ENCODE data around the gene ZSWIM5.
A peak's percentile ranks its signal among the peaks of the same experiment; 100 is the strongest.
"Not testable (repeated sequence)": the region's sequence is repeated elsewhere in the genome, so short reads cannot be mapped to it uniquely, and the experiment has no call there.

ZSWIM5 gene

DNA sequence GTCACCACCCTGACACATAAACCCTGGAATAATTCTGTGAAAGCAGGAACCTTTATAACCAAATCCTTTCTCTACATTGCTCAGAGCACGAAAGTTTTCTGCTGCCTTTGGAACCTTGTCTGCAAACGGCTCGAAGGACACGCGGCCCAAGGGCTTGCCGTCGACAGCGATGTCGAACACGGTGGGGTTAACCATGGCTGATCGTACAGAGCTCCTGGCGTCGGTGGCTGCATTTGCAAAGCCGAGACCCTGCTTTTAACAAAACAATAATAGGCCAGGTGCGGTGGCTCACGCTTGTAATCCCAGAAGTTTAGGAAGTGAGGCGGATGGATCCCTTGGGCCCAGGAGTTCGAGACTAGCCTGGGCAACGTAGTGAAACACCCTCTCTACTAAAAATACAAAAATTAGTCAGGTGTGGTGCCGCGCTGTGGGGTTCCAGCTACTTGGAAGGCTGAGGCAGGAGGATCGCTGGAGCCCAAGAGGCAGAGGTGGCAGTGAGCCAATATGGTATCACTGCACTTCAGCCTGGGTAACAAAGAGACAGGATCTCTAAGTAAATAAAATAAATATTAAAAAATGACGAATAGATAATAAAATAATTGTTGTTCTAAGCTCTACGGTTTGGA lies 217.8 kb downstream of the ZSWIM5 start:
- TF ChIP-seq EZH2phosphoT487 (IDR thresholded peaks at IDR 0.05; ENCODE audit: low read length) (no peak), EZH2 (optimal IDR thresholded peaks at IDR 0.05; ENCODE audit: low read depth, low read length) (no peak)
- TF ChIP-seq, protein P1, sequence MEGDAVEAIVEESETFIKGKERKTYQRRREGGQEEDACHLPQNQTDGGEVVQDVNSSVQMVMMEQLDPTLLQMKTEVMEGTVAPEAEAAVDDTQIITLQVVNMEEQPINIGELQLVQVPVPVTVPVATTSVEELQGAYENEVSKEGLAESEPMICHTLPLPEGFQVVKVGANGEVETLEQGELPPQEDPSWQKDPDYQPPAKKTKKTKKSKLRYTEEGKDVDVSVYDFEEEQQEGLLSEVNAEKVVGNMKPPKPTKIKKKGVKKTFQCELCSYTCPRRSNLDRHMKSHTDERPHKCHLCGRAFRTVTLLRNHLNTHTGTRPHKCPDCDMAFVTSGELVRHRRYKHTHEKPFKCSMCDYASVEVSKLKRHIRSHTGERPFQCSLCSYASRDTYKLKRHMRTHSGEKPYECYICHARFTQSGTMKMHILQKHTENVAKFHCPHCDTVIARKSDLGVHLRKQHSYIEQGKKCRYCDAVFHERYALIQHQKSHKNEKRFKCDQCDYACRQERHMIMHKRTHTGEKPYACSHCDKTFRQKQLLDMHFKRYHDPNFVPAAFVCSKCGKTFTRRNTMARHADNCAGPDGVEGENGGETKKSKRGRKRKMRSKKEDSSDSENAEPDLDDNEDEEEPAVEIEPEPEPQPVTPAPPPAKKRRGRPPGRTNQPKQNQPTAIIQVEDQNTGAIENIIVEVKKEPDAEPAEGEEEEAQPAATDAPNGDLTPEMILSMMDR (IDR thresholded peaks at IDR 0.05; ENCODE audit: low read length) = no peak
- H2AFZ ChIP-seq (ENCODE audit: low read length) = no peak overlapping the region
- H3K9ac ChIP-seq (ENCODE audit: low read length) = no peak overlapping the region
- H3K4me3 ChIP-seq (ENCODE audit: low read length) = no peak overlapping the region
- H3K36me3 ChIP-seq (replicated peaks; ENCODE audit: insufficient read depth, low read length) = no peaks in the 10 kb centered on the region
- H3K9me2 ChIP-seq (replicated peaks; ENCODE audit: insufficient read depth, low read length) = no peaks in the 10 kb centered on the region
- peaks cover 7% of the 10 kb centered on the region for H3K4me1 ChIP-seq (ENCODE audit: low read length)
- H3K4me2 ChIP-seq (ENCODE audit: low read depth, low read length) = no peak overlapping the region
- DNase-seq = no peak
- H4K20me1 ChIP-seq (ENCODE audit: insufficient read depth, low read length) = no peaks in the 10 kb centered on the region
- H3F3A ChIP-seq (ENCODE audit: insufficient read depth, low read length) = no peaks in the 10 kb centered on the region
- no peaks in the 10 kb centered on the region for H3K9me3 ChIP-seq (replicated peaks; ENCODE audit: insufficient read depth, low read length)
- no peak overlapping the region for H3K27ac ChIP-seq (ENCODE audit: low read length)
- H3K27me3 ChIP-seq (replicated peaks; ENCODE audit: insufficient read depth, low read length) = no peaks in the 10 kb centered on the region
- peaks cover 20% of the 10 kb centered on the region for H3K79me2 ChIP-seq (ENCODE audit: low read length)

DNA sequence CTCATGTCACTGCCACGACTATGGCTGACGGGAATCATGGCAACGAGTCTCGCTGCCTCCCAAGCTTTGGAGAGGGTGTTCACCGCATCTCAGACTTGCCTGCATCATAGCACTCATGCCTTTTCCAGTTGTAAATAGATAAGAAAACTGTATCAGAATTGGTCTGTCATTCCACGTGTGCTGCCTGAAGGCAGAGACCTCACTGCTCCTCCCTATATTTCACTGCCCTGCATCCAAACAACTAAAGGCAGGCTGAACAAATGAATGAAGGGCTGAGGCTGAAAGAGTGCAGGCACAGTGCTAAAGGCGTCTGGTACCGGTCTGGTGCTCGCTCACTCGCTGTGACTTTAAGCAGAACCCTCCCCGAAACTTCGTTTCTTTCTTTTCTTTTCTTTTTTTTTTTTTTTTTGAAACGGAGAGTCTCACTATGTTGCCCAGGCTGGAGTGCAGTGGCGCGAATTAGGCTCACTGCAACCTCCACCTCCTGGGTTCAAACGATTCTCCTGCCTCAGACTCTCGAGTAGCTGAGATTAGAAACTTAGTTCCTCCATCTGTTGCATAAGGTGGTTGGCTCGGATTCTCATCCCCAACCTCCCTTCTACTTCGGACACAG lies 220.6 kb downstream of the ZSWIM5 start:
- H3K4me2 ChIP-seq (ENCODE audit: low read depth, low read length) = peak overlapping the region; percentile 97
- no peaks in the 10 kb centered on the region for H4K20me1 ChIP-seq (ENCODE audit: insufficient read depth, low read length)
- peak overlapping the region; percentile 95 for H3K4me3 ChIP-seq (ENCODE audit: low read length)
- no peaks in the 10 kb centered on the region for H3K9me3 ChIP-seq (replicated peaks; ENCODE audit: insufficient read depth, low read length)
- peaks cover 24% of the 10 kb centered on the region for H3K79me2 ChIP-seq (ENCODE audit: low read length)
- no peaks in the 10 kb centered on the region for H3F3A ChIP-seq (ENCODE audit: insufficient read depth, low read length)
- H3K27me3 ChIP-seq (replicated peaks; ENCODE audit: insufficient read depth, low read length) = no peaks in the 10 kb centered on the region
- H3K36me3 ChIP-seq (replicated peaks; ENCODE audit: insufficient read depth, low read length) = no peaks in the 10 kb centered on the region
- peaks cover 7% of the 10 kb centered on the region for H3K4me1 ChIP-seq (ENCODE audit: low read length)
- no peak for DNase-seq
- peak overlapping the region; percentile 60 for H2AFZ ChIP-seq (ENCODE audit: low read length)
- H3K9ac ChIP-seq (ENCODE audit: low read length) = peak overlapping the region; percentile 76
- H3K27ac ChIP-seq (ENCODE audit: low read length) = peak overlapping the region; percentile 37; the same call in 1 of the 2 replicates
- TF ChIP-seq, protein P1 (IDR thresholded peaks at IDR 0.05; ENCODE audit: low read length) = no peak
- TF ChIP-seq EZH2 (optimal IDR thresholded peaks at IDR 0.05; ENCODE audit: low read depth, low read length) = no peak
- TF ChIP-seq EZH2phosphoT487 (IDR thresholded peaks at IDR 0.05; ENCODE audit: low read length) = no peak
- H3K9me2 ChIP-seq (replicated peaks; ENCODE audit: insufficient read depth, low read length) = no peaks in the 10 kb centered on the region

DNA sequence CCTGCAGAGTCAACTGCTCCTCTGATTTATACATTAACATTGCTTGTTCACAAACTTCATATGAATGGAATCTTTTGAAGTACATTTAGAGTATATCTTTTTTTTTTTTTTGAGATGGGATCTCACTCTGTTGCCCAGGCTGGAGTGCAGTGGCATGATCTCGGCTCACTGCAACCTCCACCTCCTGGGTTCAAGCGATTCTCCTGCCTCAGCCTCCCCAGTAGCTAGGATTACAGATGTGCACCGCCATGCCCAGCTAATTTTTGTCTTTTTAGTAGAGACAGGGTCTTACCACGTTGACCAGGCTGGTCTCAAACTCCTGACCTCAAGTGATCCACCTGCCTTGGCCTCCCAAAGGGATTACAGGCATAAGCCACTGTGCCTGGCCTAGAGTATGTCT lies 229.0 kb downstream of the ZSWIM5 start:
- not testable (repeated sequence) for H3K9me3 ChIP-seq (replicated peaks; ENCODE audit: insufficient read depth, low read length); H3K9me2 ChIP-seq (replicated peaks; ENCODE audit: insufficient read depth, low read length); H2AFZ ChIP-seq (ENCODE audit: low read length); H3K4me1 ChIP-seq (ENCODE audit: low read length); H3K4me2 ChIP-seq (ENCODE audit: low read depth, low read length); H3K4me3 ChIP-seq (ENCODE audit: low read length); H3K27ac ChIP-seq (ENCODE audit: low read length); H3K79me2 ChIP-seq (ENCODE audit: low read length); H3F3A ChIP-seq (ENCODE audit: insufficient read depth, low read length); H3K9ac ChIP-seq (ENCODE audit: low read length); DNase-seq; H4K20me1 ChIP-seq (ENCODE audit: insufficient read depth, low read length); H3K36me3 ChIP-seq (replicated peaks; ENCODE audit: insufficient read depth, low read length); H3K27me3 ChIP-seq (replicated peaks; ENCODE audit: insufficient read depth, low read length)

- H3K4me3 ChIP-seq (ENCODE audit: low read length) = no peak overlapping the region
- no peak overlapping the region for H3K27ac ChIP-seq (ENCODE audit: low read length)
- H3K9me2 ChIP-seq (replicated peaks; ENCODE audit: insufficient read depth, low read length) = no peaks in the 10 kb centered on the region
- DNase-seq = no peak
- H3K9me3 ChIP-seq (replicated peaks; ENCODE audit: insufficient read depth, low read length) = no peaks in the 10 kb centered on the region
- no peak overlapping the region for H2AFZ ChIP-seq (ENCODE audit: low read length)
- H3K4me2 ChIP-seq (ENCODE audit: low read depth, low read length) = no peak overlapping the region
- no peaks in the 10 kb centered on the region for H3F3A ChIP-seq (ENCODE audit: insufficient read depth, low read length)
- peaks cover 8% of the 10 kb centered on the region; the same call in 1 of the 2 replicates for H3K79me2 ChIP-seq (ENCODE audit: low read length)
- TF ChIP-seq EZH2phosphoT487 (IDR thresholded peaks at IDR 0.05; ENCODE audit: low read length) (no peak), EZH2 (optimal IDR thresholded peaks at IDR 0.05; ENCODE audit: low read depth, low read length) (no peak)
- TF ChIP-seq, protein P1 (IDR thresholded peaks at IDR 0.05; ENCODE audit: low read length) = no peak
- H3K9ac ChIP-seq (ENCODE audit: low read length) = no peak overlapping the region
- H3K4me1 ChIP-seq (ENCODE audit: low read length) = peaks cover 6% of the 10 kb centered on the region
- H4K20me1 ChIP-seq (ENCODE audit: insufficient read depth, low read length) = no peaks in the 10 kb centered on the region
- no peaks in the 10 kb centered on the region for H3K36me3 ChIP-seq (replicated peaks; ENCODE audit: insufficient read depth, low read length)
- H3K27me3 ChIP-seq (replicated peaks; ENCODE audit: insufficient read depth, low read length) = no peaks in the 10 kb centered on the region
Observed at GRCh38 chr1:44976252-44976651, 230.2 kb downstream of the ZSWIM5 start.
